Measurements from ENCODE around the gene GTPBP1.

GTPBP1 gene

GRCh38 chr22:38740116-38740723 is 34.5 kb downstream of the GTPBP1 start:
- H3F3A ChIP-seq (ENCODE audit: control insufficient read depth, insufficient read depth): no peaks in the 10 kb centered on the region
- no peaks in the 10 kb centered on the region for H4K20me1 ChIP-seq (ENCODE audit: control insufficient read depth, insufficient read depth, low read depth, low read length)
- no peak overlapping the region for H3K4me3 ChIP-seq (ENCODE audit: low read length)
- H3K79me2 ChIP-seq (ENCODE audit: control insufficient read depth, low read length): no peaks in the 10 kb centered on the region
- no peak for TF ChIP-seq CTCF (IDR thresholded peaks at IDR 0.05; ENCODE audit: low read depth, low read length, poor library complexity, severe bottlenecking)
- TF ChIP-seq EZH2phosphoT487 (IDR thresholded peaks at IDR 0.05; ENCODE audit: borderline replicate concordance, low read length): no peak
- H3K4me2 ChIP-seq (ENCODE audit: low read length): no peak overlapping the region
- no peak overlapping the region for H3K27ac ChIP-seq (ENCODE audit: low read depth, low read length)
- H3K27me3 ChIP-seq (ENCODE audit: control insufficient read depth, low read length): no peaks in the 10 kb centered on the region
- H3K4me1 ChIP-seq (ENCODE audit: control insufficient read depth, low read length): no peaks in the 10 kb centered on the region
- H3K9me3 ChIP-seq (ENCODE audit: control insufficient read depth, insufficient read depth, low read length): no peaks in the 10 kb centered on the region
- H3K36me3 ChIP-seq (ENCODE audit: control insufficient read depth, low read length): peaks cover 95% of the 10 kb centered on the region
- H3K9me2 ChIP-seq (replicated peaks; ENCODE audit: control insufficient read depth, low read length): no peaks in the 10 kb centered on the region

DNA sequence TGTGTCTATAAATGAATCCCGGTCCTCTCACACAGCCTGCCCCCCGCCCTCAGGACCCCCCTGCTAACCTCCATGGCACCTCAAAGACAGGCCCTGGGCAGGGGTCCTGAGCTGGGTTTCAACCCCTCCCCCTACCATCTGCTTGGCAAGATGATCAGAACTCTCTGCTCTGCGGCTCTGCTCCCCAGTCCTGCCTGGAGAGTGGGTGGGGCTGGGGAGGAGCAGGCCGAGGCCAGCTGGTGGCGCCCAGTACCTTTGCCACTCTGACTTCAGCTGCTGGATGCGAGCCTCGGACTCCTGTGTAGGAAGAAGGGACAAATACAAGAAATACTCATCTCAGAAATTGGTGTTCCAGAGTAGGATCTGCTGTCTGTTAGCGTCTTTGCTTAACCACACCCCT is 35.0 kb downstream of the GTPBP1 start:
- Histone ChIP-seq H3K79me2 (ENCODE audit: control insufficient read depth, low read length) (no peaks in the 10 kb centered on the region), H3K36me3 (ENCODE audit: control insufficient read depth, low read length) (peaks cover 95% of the 10 kb centered on the region), H3K9me2 (replicated peaks; ENCODE audit: control insufficient read depth, low read length) (no peaks in the 10 kb centered on the region), H3K27me3 (ENCODE audit: control insufficient read depth, low read length) (no peaks in the 10 kb centered on the region), H3F3A (ENCODE audit: control insufficient read depth, insufficient read depth) (no peaks in the 10 kb centered on the region), H3K27ac (ENCODE audit: low read depth, low read length) (no peak overlapping the region), H3K9me3 (ENCODE audit: control insufficient read depth, insufficient read depth, low read length) (no peaks in the 10 kb centered on the region), H4K20me1 (ENCODE audit: control insufficient read depth, insufficient read depth, low read depth, low read length) (no peaks in the 10 kb centered on the region), H3K4me1 (ENCODE audit: control insufficient read depth, low read length) (no peaks in the 10 kb centered on the region), H3K4me3 (ENCODE audit: low read length) (no peak overlapping the region), H3K4me2 (ENCODE audit: low read length) (no peak overlapping the region)
- TF ChIP-seq EZH2phosphoT487 (IDR thresholded peaks at IDR 0.05; ENCODE audit: borderline replicate concordance, low read length) (no peak), CTCF (IDR thresholded peaks at IDR 0.05; ENCODE audit: low read depth, low read length, poor library complexity, severe bottlenecking) (no peak)

DNA sequence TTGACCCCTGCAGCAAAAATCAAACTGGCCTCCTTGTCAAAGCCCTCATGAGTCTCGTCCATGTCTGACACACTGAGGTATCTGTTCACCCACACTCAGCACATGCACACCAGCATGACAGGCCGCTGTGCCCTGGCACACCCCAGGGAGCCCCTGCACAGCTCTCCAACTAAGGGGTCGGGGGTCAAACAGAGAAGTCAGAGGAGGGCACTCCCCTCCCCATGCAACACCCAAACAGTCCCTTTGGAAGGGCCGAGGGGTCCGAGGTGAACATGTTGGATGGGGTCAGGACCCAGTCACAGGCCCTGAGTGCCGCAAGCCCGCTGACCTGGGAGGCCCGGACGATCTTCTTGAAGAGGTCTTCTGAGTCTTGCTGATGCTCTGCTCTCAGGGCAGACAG is 35.4 kb downstream of the GTPBP1 start:
- no peaks in the 10 kb centered on the region for H3K4me1 ChIP-seq (ENCODE audit: control insufficient read depth, low read length)
- H3F3A ChIP-seq (ENCODE audit: control insufficient read depth, insufficient read depth): no peaks in the 10 kb centered on the region
- no peak overlapping the region for H3K27ac ChIP-seq (ENCODE audit: low read depth, low read length)
- H3K9me3 ChIP-seq (ENCODE audit: control insufficient read depth, insufficient read depth, low read length): no peaks in the 10 kb centered on the region
- H3K4me3 ChIP-seq (ENCODE audit: low read length): no peak overlapping the region
- peaks cover 95% of the 10 kb centered on the region for H3K36me3 ChIP-seq (ENCODE audit: control insufficient read depth, low read length)
- H3K4me2 ChIP-seq (ENCODE audit: low read length): no peak overlapping the region
- TF ChIP-seq EZH2phosphoT487 (IDR thresholded peaks at IDR 0.05; ENCODE audit: borderline replicate concordance, low read length): no peak
- no peak for TF ChIP-seq CTCF (IDR thresholded peaks at IDR 0.05; ENCODE audit: low read depth, low read length, poor library complexity, severe bottlenecking)
- H3K27me3 ChIP-seq (ENCODE audit: control insufficient read depth, low read length): no peaks in the 10 kb centered on the region
- no peaks in the 10 kb centered on the region for H3K79me2 ChIP-seq (ENCODE audit: control insufficient read depth, low read length)
- no peaks in the 10 kb centered on the region for H3K9me2 ChIP-seq (replicated peaks; ENCODE audit: control insufficient read depth, low read length)
- no peaks in the 10 kb centered on the region for H4K20me1 ChIP-seq (ENCODE audit: control insufficient read depth, insufficient read depth, low read depth, low read length)
